Measurements from ENCODE around the gene SMOC1. TPM values are rescaled to one million over a fixed set of nuclear protein-coding genes. Genes with fewer than 3 reads are reported as not detected.

The SMOC1 gene
- total and polyA plus RNA-seq, 7 donors, result 0.27 to 1.3 (median 0.74) TPM; not detected in 3

GRCh38 chr14:69980457-69981425 lies 101.5 kb downstream of the SMOC1 start:
- no peak overlapping the region for H3K27ac ChIP-seq
- H3K36me3 ChIP-seq, result no peaks in the 10 kb centered on the region
- DNase-seq, result no peak
- no peaks in the 10 kb centered on the region for H3K9me3 ChIP-seq
- intact Hi-C loops (cut with DNase I), result no loop called here
- no peak for TF ChIP-seq CTCF (IDR thresholded peaks at IDR 0.05)
- no peaks in the 10 kb centered on the region for H3K27me3 ChIP-seq
- H3K4me1 ChIP-seq, result no peaks in the 10 kb centered on the region
- 26 to 60% methylated on average over 15 of the region's 15 CpGs for WGBS, 2 donors
- no peak overlapping the region for H3K4me3 ChIP-seq

DNA sequence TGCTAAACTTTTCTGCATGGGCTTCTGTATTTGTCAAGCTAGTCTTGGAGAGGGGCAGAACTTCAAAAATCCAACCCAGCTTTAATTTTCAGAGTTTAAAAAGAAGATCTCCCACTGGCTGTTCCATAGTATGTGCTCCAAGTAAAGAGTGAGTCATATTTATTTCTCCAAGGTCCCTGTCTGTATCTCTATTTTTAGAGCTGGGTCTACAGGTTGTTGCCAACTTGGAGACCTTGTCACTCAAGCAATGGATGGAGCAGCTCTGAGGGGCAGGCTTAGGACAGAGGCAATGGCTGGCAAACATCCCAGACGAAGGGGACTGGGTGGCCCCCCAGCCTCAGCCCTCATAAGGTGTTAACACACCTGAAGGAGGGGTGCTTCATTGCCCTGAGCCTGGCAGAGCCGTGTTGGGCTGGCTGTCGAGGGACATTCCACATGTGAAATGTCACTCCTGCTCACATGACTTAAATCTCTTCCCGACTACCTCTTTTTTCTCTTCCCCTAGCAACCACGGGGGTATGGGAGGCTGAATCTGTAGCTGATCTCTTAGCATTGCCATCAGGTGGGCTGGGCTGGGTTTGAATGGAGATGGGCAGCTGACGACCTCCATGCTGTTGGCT lies 103.1 kb downstream of the SMOC1 start:
- TF ChIP-seq CTCF (IDR thresholded peaks at IDR 0.05) (no peak), POLR2A (IDR thresholded peaks at IDR 0.05) (no peak), EP300 (IDR thresholded peaks at IDR 0.05) (no peak), POLR2AphosphoS5 (IDR thresholded peaks at IDR 0.05) (no peak)
- Histone ChIP-seq H3K36me3 (no peaks in the 10 kb centered on the region), H3K27me3 (no peaks in the 10 kb centered on the region), H3K4me1 (no peaks in the 10 kb centered on the region), H3K4me3 (no peak overlapping the region), H3K9me3 (no peaks in the 10 kb centered on the region), H3K27ac (no peak overlapping the region)
- WGBS, 2 donors, result 57 to 70% methylated on average over 6 of the region's 6 CpGs
- intact Hi-C loops (cut with DNase I), result no loop called here
- DNase-seq, result no peak

DNA sequence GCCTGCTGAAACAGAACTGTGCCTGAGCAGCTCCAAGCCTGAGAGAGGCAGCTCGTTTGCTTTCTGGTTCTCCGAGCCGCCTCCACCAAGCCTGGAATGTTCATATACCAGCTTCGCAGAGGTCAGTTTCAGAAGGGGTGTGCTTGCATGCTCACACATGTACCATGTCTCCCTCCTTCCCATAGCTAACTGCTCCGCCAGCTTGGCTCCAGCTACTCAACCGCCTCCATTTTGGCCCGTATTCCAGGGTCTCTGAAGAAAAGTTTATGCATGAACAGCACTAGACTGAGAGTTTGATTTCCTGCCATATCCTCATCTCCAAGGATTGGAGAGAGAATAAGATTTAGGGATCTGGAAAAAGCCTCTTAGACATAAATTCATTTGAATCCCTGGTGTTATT lies 103.7 kb downstream of the SMOC1 start:
- no peak overlapping the region for H3K4me3 ChIP-seq
- H3K27me3 ChIP-seq, result no peaks in the 10 kb centered on the region
- intact Hi-C loops (cut with DNase I), result no loop called here
- WGBS, 2 donors, result 72 to 89% methylated on average over 7 of the region's 7 CpGs
- no peak for DNase-seq
- H3K9me3 ChIP-seq, result no peaks in the 10 kb centered on the region
- H3K27ac ChIP-seq, result no peak overlapping the region
- H3K4me1 ChIP-seq, result no peaks in the 10 kb centered on the region
- TF ChIP-seq EP300 (IDR thresholded peaks at IDR 0.05) (no peak), CTCF (IDR thresholded peaks at IDR 0.05) (no peak), POLR2AphosphoS5 (IDR thresholded peaks at IDR 0.05) (no peak), POLR2A (IDR thresholded peaks at IDR 0.05) (no peak)
- no peaks in the 10 kb centered on the region for H3K36me3 ChIP-seq

DNA sequence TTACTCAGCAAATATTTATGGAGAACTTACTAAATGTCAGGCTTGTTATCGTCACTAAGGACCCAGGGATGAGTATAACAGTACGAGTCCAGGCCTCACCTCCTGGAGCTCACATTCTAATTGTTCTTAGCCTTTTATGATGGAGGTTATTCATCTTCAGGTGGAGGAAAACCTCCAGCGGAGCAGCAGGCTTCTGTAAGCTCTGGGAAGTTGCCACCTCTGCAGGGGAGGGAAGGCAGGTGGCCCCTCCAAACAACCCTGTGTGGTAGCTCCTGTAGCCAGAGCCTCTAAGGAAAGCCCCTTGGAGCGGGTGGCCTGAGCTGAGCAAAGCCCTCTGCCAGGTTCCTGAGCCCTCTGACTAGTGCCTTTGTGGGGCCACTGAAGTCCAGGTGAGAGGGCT lies 104.1 kb downstream of the SMOC1 start:
- WGBS, 2 donors, result 87 to 91% methylated on average over 4 of the region's 4 CpGs
- no peak overlapping the region for H3K27ac ChIP-seq
- no peaks in the 10 kb centered on the region for H3K4me1 ChIP-seq
- H3K4me3 ChIP-seq, result no peak overlapping the region
- intact Hi-C loops (cut with DNase I), result no loop called here
- DNase-seq, result no peak
- H3K9me3 ChIP-seq, result no peaks in the 10 kb centered on the region
- TF ChIP-seq POLR2AphosphoS5 (IDR thresholded peaks at IDR 0.05), result no peak
- no peak for TF ChIP-seq CTCF (IDR thresholded peaks at IDR 0.05)
- TF ChIP-seq POLR2A (IDR thresholded peaks at IDR 0.05), result no peak
- TF ChIP-seq EP300 (IDR thresholded peaks at IDR 0.05), result no peak
- H3K27me3 ChIP-seq, result no peaks in the 10 kb centered on the region
- no peaks in the 10 kb centered on the region for H3K36me3 ChIP-seq

All from sigmoid colon (tissue), 7 donors.